ENCODE measurements around the gene LAMTOR2. TPM values are rescaled to one million over a fixed set of nuclear protein-coding genes. Genes with fewer than 3 reads are reported as not detected.

LAMTOR2 gene
- total and polyA plus RNA-seq, 2 experiments from 2014 or later, result 75.5 to 199 TPM

DNA sequence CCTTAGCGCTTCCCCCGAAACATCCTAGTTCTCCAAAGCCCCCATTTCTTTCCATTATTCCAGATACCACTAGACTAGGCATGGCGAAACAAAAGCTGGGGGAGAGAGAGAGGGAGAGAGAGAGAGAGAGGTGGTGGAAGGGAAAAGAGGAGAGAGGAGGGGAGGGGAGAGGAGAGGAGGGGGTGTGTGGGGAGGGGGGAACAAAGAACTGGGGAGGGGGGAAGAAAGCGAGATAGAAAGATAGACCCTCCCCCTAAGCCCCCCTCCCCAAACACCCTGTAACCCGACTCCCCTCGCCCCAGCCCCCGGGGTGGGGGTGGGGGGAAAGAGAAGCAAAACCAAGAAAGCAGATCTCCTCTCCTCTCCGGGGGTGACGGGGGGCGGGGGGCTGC, 27.3 kb downstream of the LAMTOR2 start:
- Histone ChIP-seq H3K4me1 (ENCODE audit: low read depth) (peaks cover 43% of the 10 kb centered on the region), H3K36me3 (peaks cover 4% of the 10 kb centered on the region), H3K27me3 (no peaks in the 10 kb centered on the region), H3K9me3 (ENCODE audit: low read depth) (no peaks in the 10 kb centered on the region), H3K4me3 (peak overlapping the region; percentile 99), H3K27ac (peak overlapping the region; percentile 92)
- TF ChIP-seq, protein P1, sequence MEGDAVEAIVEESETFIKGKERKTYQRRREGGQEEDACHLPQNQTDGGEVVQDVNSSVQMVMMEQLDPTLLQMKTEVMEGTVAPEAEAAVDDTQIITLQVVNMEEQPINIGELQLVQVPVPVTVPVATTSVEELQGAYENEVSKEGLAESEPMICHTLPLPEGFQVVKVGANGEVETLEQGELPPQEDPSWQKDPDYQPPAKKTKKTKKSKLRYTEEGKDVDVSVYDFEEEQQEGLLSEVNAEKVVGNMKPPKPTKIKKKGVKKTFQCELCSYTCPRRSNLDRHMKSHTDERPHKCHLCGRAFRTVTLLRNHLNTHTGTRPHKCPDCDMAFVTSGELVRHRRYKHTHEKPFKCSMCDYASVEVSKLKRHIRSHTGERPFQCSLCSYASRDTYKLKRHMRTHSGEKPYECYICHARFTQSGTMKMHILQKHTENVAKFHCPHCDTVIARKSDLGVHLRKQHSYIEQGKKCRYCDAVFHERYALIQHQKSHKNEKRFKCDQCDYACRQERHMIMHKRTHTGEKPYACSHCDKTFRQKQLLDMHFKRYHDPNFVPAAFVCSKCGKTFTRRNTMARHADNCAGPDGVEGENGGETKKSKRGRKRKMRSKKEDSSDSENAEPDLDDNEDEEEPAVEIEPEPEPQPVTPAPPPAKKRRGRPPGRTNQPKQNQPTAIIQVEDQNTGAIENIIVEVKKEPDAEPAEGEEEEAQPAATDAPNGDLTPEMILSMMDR (IDR thresholded peaks at IDR 0.05; ENCODE audit: low read depth, low read length), result no peak
- DNase-seq (ENCODE audit: low read depth in 1 of 2, low spot score in 1 of 2), result peak; percentile 23 to 39

DNA sequence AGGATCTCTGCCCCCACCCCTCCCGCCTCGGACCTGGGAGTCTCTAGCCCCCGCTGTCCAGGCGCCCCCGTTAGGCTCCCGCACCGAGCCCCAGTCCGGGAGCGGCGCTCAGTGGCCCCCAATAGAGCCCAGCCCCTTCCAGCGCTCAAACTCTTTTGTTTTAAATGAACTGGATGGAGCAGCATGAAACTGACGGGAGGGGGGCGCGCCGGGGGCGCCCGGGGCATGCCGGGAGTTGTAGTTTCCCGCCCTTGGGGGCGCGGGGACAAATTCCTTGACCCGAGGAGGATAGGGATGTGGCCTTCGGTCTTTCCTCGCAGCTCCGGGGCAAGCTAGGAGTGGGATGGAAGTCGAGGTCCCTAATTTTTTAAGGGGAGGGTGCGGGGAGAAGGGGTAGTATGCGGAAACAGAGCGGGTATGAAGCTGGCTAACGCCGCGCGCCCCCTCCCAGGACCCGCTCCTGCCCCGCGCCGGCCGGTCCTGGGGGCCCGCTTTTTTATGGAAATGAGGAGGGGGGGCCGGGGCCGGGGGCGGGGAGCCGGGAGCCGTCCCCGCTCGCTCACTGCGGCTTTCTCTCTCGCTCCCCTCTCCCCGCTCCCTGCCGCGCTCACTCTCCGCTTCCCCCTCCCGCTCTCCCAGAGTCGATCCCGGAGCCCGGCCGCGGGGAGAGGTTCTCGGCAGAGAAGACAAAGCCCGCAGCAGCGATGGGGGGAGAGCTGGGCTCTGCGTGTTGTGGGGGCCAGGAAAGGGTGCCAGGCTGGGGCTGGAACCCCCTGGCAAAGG, 27.9 kb downstream of the LAMTOR2 start, which contains the start of gene MEX3A:
MEX3A (minus strand) TSS at position 157 of the 783 bp plus-strand sequence. CDS start 467 bp downstream, outside the sequence.
- peak; percentile 81 to 94 for DNase-seq (ENCODE audit: low read depth in 1 of 2, low spot score in 1 of 2)
- H3K27me3 ChIP-seq, result no peaks in the 10 kb centered on the region
- H3K4me1 ChIP-seq (ENCODE audit: low read depth), result peaks cover 47% of the 10 kb centered on the region
- TF ChIP-seq, protein P1 (IDR thresholded peaks at IDR 0.05; ENCODE audit: low read depth, low read length), result no peak
- H3K36me3 ChIP-seq, result no peaks in the 10 kb centered on the region
- H3K27ac ChIP-seq, result peak within 1 kb of the TSS; percentile 92
- no peaks in the 10 kb centered on the region for H3K9me3 ChIP-seq (ENCODE audit: low read depth)
- H3K4me3 ChIP-seq, result peak within 1 kb of the TSS; percentile 99

DNA sequence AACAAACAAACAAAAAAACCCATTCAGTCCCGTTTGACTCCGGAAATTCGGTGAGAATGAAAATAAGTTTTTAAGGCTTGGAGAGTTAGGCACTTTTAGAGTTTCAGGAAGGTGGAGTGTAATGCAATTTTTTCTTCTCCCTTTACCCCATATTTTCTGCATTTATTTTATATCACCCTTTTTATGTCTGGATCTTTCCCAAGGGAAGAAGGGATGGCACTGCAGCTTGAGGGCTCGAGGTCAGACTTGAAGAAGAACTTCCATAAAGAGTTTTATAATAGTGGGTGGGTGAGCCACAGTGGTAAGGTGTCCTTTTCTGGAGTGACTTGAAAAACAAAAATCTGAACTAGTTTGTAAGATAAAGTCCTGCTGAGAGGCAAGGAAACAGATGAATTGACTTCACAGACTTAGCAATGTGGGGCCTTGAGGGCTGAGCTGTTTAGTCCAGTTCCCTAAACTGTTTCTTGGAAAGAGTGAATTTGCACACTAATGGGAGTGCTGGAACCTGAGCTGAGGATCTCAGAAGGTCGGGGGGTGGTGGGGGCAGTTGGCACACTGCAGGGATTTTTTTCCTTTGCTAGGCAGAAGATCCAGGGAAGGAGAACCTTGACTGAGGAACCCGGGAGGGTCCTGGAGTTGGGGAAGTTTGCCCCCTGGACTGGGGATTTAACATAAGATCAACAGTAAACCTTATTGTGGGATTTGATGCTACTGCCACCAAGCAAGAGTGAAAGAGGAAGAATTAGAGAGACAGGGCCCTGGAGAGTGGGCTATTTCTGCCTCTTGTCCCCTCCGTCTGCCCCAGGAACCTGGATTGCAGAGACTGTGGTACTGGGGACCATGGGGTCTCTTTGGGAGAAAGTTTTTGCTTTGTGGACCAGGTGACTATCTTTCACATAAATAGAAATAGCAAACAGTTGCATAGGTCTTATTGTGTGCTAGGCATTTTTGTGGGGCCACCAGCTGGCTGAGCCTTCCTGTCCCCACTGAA, 29.5 kb downstream of the LAMTOR2 start:
- DNase-seq (ENCODE audit: low read depth in 1 of 2, low spot score in 1 of 2), result no peak
- Histone ChIP-seq H3K27ac (peak overlapping the region; percentile 92), H3K4me3 (peak overlapping the region; percentile 99), H3K4me1 (ENCODE audit: low read depth) (peaks cover 43% of the 10 kb centered on the region), H3K9me3 (ENCODE audit: low read depth) (no peaks in the 10 kb centered on the region), H3K36me3 (no peaks in the 10 kb centered on the region), H3K27me3 (no peaks in the 10 kb centered on the region)
- TF ChIP-seq, protein P1 (IDR thresholded peaks at IDR 0.05; ENCODE audit: low read depth, low read length), result no peak

DNA sequence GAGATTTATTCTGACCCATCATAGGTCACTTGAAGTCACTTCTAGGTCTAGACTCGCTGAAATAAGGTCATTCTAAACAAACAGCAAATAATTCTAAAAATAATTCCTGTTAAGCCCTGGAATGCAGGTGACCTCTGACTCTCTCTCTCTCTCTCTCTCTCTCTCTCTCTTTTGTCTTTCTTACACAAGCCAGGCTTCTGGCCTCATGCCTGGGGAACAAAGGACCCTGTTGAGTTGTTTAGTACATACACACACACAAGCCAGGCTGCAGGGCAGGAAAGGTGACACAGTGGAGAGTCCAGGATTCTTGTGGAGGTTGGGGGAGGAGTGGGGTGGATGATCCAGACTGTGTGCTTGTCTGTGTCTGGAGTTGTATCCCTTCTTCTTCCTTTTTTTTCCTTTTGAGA, 31.7 kb downstream of the LAMTOR2 start:
- Histone ChIP-seq H3K36me3 (no peaks in the 10 kb centered on the region), H3K4me1 (ENCODE audit: low read depth) (peaks cover 42% of the 10 kb centered on the region), H3K27ac (peak overlapping the region; percentile 92), H3K27me3 (no peaks in the 10 kb centered on the region), H3K9me3 (ENCODE audit: low read depth) (no peaks in the 10 kb centered on the region), H3K4me3 (no peak overlapping the region)
- TF ChIP-seq, protein P1 (IDR thresholded peaks at IDR 0.05; ENCODE audit: low read depth, low read length), result no peak
- DNase-seq (ENCODE audit: low read depth in 1 of 2, low spot score in 1 of 2), result peak; percentile 78 to 81

DNA sequence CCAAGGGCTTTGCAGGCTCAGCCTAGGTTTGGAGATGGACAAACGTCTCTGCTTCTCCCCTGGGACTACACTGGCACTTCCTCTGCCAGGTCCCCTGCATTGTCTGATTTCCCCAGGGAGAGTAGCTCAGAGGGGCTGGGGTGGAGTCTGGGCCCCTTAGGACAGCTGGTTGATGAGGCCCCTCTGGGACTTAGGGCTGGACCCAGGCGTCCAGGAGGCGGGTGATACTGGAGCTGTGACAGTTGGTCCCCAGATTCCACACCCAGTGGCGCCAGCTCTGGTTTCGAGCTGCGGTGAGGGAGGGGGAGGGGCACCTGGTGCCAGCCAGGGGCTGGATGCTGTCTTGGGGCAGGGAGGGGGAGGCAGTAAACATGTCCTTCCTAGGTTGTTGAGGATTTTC, 35.1 kb downstream of the LAMTOR2 start:
- peak overlapping the region; percentile 49 for H3K27ac ChIP-seq

More for the DNA sequence above, 35.1 kb downstream of the LAMTOR2 start:
- no peak for DNase-seq (ENCODE audit: low read depth in 1 of 2, low spot score in 1 of 2)
- Histone ChIP-seq H3K36me3 (peaks cover 5% of the 10 kb centered on the region), H3K27me3 (no peaks in the 10 kb centered on the region), H3K9me3 (ENCODE audit: low read depth) (no peaks in the 10 kb centered on the region), H3K4me3 (no peak overlapping the region), H3K4me1 (ENCODE audit: low read depth) (peaks cover 32% of the 10 kb centered on the region)
- TF ChIP-seq, protein P1 (IDR thresholded peaks at IDR 0.05; ENCODE audit: low read depth, low read length), result no peak
